ENCODE data around the gene RPL35. TPM values are rescaled to one million over a fixed set of nuclear protein-coding genes. Genes with fewer than 3 reads are reported as not detected.

The RPL35 gene
- total and polyA plus RNA-seq, 2 donors (not counting 1 experiment from before 2014, with no cell fraction given), result 1,593 to 1,957 TPM

- no peak overlapping the region for H3K4me3 ChIP-seq (replicated peaks in 1 of 4; ENCODE audit: control extremely low read depth in 1 of 4, insufficient read depth in 1 of 4, low read depth in 3 of 4, low read length in 4 of 4)
- H3K27ac ChIP-seq (ENCODE audit: insufficient read depth, low read length), result no peak overlapping the region
- H3K79me2 ChIP-seq (ENCODE audit: control insufficient read depth, insufficient read depth, low read length), result no peaks in the 10 kb centered on the region
- H3K27me3 ChIP-seq (ENCODE audit: control insufficient read depth, insufficient read depth, low read length), result no peaks in the 10 kb centered on the region
- peaks cover 2% of the 10 kb centered on the region for H3K4me1 ChIP-seq (ENCODE audit: control insufficient read depth, extremely low read depth, insufficient read depth, low read length)
- H3K9ac ChIP-seq (ENCODE audit: insufficient read depth, low read length), result no peak overlapping the region
- no peak overlapping the region for H3K4me2 ChIP-seq (ENCODE audit: extremely low read depth, insufficient read depth, low read length)
- H3K36me3 ChIP-seq (ENCODE audit: control insufficient read depth, insufficient read depth, low read length), result no peaks in the 10 kb centered on the region
- no peak overlapping the region for H2AFZ ChIP-seq (ENCODE audit: low read length)
- DNase-seq (ENCODE audit: low read depth in 2 of 2), result peak in 1 of 2 donors; percentile 70
- H3K9me3 ChIP-seq (ENCODE audit: control insufficient read depth, insufficient read depth, low read depth, low read length), result no peaks in the 10 kb centered on the region
- no peak for TF ChIP-seq EZH2 (IDR thresholded peaks at IDR 0.05; ENCODE audit: low read length, missing control alignments)
- no peak for TF ChIP-seq CTCF (conservative IDR thresholded peaks at IDR 0.05 in 1 of 2, IDR thresholded peaks at IDR 0.05 in 1 of 2; ENCODE audit: low read depth in 1 of 2, low read length in 2 of 2)
- no peaks in the 10 kb centered on the region for H4K20me1 ChIP-seq (ENCODE audit: control insufficient read depth, extremely low read depth, insufficient read depth, low read length)
These were observed 43.1 kb downstream of the RPL35 start for GRCh38 chr9:124818431-124819281.

GRCh38 chr9:124815601-124816000, 46.2 kb downstream of the RPL35 start:
- Histone ChIP-seq H3K4me2 (ENCODE audit: extremely low read depth, insufficient read depth, low read length) (no peak overlapping the region), H3K27me3 (ENCODE audit: control insufficient read depth, insufficient read depth, low read length) (no peaks in the 10 kb centered on the region), H3K36me3 (ENCODE audit: control insufficient read depth, insufficient read depth, low read length) (no peaks in the 10 kb centered on the region), H3K9ac (ENCODE audit: insufficient read depth, low read length) (no peak overlapping the region), H4K20me1 (ENCODE audit: control insufficient read depth, extremely low read depth, insufficient read depth, low read length) (no peaks in the 10 kb centered on the region), H3K79me2 (ENCODE audit: control insufficient read depth, insufficient read depth, low read length) (no peaks in the 10 kb centered on the region), H3K27ac (ENCODE audit: insufficient read depth, low read length) (no peak overlapping the region), H3K4me1 (ENCODE audit: control insufficient read depth, extremely low read depth, insufficient read depth, low read length) (peaks cover 16% of the 10 kb centered on the region), H2AFZ (ENCODE audit: low read length) (no peak overlapping the region), H3K4me3 (replicated peaks in 1 of 4; ENCODE audit: control extremely low read depth in 1 of 4, insufficient read depth in 1 of 4, low read depth in 3 of 4, low read length in 4 of 4) (no peak overlapping the region), H3K9me3 (ENCODE audit: control insufficient read depth, insufficient read depth, low read depth, low read length) (no peaks in the 10 kb centered on the region)
- DNase-seq (ENCODE audit: low read depth in 2 of 2), result no peak
- TF ChIP-seq CTCF (conservative IDR thresholded peaks at IDR 0.05 in 1 of 2, IDR thresholded peaks at IDR 0.05 in 1 of 2; ENCODE audit: low read depth in 1 of 2, low read length in 2 of 2) (no peak), EZH2 (IDR thresholded peaks at IDR 0.05; ENCODE audit: low read length, missing control alignments) (no peak)

- Histone ChIP-seq H3K79me2 (ENCODE audit: control insufficient read depth, insufficient read depth, low read length) (no peaks in the 10 kb centered on the region), H3K36me3 (ENCODE audit: control insufficient read depth, insufficient read depth, low read length) (no peaks in the 10 kb centered on the region), H3K4me2 (ENCODE audit: extremely low read depth, insufficient read depth, low read length) (no peak overlapping the region), H3K9me3 (ENCODE audit: control insufficient read depth, insufficient read depth, low read depth, low read length) (no peaks in the 10 kb centered on the region), H4K20me1 (ENCODE audit: control insufficient read depth, extremely low read depth, insufficient read depth, low read length) (no peaks in the 10 kb centered on the region), H3K9ac (ENCODE audit: insufficient read depth, low read length) (no peak overlapping the region), H3K27ac (ENCODE audit: insufficient read depth, low read length) (no peak overlapping the region), H2AFZ (ENCODE audit: low read length) (no peak overlapping the region), H3K4me1 (ENCODE audit: control insufficient read depth, extremely low read depth, insufficient read depth, low read length) (peaks cover 17% of the 10 kb centered on the region), H3K4me3 (replicated peaks in 1 of 4; ENCODE audit: control extremely low read depth in 1 of 4, insufficient read depth in 1 of 4, low read depth in 3 of 4, low read length in 4 of 4) (no peak overlapping the region), H3K27me3 (ENCODE audit: control insufficient read depth, insufficient read depth, low read length) (no peaks in the 10 kb centered on the region)
- TF ChIP-seq CTCF (conservative IDR thresholded peaks at IDR 0.05 in 1 of 2, IDR thresholded peaks at IDR 0.05 in 1 of 2; ENCODE audit: low read depth in 1 of 2, low read length in 2 of 2) (no peak), EZH2 (IDR thresholded peaks at IDR 0.05; ENCODE audit: low read length, missing control alignments) (no peak)
- DNase-seq (ENCODE audit: low read depth in 2 of 2), result no peak
These were observed 47.6 kb downstream of the RPL35 start for GRCh38 chr9:124814164-124814535.
